NCI-H460 (cell line): ENCODE results near the gene MTG1. TPM values are rescaled to one million over a fixed set of nuclear protein-coding genes. Genes with fewer than 3 reads are reported as not detected.

Experiments used
- DNase-seq: peaks from one replicate; pipeline ENCODE4 v3.0.0-alpha.2; 2016; ENCODE audit warnings: low read depth; ENCODE audit errors: extremely low read depth
- total RNA-seq: library from RNA; depleted of rRNA; stranded (reverse); fragments of >200 nt; shearing (Covaris generic); gene quantifications from 2 replicates; pipeline ENCODE4 v1.2.3, GENCODE V29; 2014

The MTG1 gene
- total RNA-seq, 1 experiment from 2014 or later = 27.1 TPM

DNA sequence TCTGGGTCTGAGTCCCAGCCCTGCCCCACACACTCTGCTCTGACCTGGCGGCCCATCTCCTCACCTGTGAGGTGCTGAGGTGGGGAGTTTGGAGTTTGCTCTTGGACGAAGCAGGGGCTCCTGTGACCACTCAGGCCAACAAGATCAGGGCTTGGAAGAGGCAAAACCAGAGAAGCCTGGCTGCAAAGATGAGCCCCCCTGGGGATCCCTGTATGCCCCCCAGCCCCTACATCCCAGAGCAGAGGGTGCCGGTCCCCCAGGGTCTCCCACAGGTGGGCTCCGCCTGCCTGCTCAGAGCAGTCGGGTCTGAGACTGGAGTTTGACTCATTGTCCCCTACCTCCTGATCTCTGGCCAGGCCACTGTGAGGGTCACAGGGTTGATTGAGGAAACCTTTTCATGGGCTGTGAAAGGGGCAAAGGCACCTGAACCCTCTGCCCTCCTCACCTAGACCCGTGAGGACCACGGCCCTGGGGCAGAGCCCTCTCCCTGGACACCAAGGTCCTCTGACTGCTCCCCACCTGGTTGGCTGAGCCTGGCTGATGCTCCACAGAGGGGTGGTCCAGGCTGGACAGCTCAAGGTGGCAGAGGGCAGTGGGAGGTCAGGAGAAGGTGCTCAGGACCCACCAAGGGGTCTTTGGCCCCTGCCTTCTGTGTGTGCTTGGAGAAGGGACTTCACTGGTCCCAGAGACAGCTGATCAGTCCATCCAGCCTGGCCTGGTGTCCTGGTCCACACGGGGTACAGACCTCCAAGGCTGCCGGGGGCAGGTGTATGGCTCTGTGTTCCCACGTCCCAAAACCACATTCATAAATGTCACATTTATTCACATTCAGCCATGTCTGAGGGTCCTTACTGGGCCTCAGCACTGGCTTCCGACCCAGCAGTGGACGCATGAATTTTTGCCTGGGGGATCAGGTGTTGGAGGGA lies 50.6 kb downstream of the MTG1 start:
- DNase-seq = no peak

GRCh38 chr10:133445268-133445732 lies 51.3 kb downstream of the MTG1 start:
- no peak for DNase-seq

DNA sequence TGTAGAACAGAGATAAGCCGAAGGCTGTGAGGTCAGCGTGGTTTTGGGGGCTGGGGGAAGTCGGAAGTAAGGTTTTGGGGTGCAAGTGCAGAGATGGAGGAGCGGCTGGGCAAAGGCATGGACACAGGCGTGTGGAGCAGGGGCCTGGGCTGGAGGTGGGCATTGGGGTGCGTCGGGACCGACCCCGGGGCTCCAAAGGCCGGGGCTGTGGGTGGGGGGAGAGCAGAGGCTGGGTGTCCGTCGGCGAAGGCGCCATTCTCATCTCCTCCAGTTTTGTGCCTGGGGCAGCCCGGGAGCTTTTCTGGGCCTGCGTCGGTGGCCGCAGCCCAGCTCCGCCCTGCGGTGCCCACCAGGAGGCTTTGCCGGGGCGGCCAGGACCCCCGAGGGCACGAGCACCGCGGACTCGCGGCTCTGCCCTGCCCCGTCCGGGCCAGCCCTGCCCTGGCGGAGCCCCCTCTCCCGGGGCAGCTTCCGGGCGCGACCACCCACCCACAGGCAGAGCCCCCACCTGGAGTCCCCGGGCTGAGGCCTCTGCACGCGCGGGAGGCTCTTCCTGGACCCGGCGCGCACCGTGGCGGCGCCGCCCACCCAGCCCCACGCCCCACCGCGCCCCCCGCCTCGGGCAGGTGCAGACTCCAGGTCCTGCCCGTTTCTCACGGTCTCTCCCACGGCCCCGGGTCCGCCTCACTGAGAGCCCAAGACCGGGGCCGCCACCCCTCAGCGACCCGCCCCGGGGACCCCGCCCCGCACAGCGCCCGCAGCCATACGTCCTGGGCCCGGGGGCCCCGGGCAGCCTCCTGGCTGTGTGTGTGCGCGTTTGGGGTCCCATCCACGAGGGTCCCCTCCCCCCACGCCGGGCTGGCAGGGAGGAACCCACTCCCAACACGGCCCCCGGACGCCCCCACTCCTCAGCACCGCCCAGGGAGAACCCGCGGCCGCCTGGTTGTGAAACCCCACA lies 52.1 kb downstream of the MTG1 start:
- DNase-seq = no peak

- no peak for DNase-seq
Measured at GRCh38 chr10:133446979-133447378, 53.0 kb downstream of the MTG1 start.

GRCh38 chr10:133448120-133448519 lies 54.2 kb downstream of the MTG1 start:
- no peak for DNase-seq

DNA sequence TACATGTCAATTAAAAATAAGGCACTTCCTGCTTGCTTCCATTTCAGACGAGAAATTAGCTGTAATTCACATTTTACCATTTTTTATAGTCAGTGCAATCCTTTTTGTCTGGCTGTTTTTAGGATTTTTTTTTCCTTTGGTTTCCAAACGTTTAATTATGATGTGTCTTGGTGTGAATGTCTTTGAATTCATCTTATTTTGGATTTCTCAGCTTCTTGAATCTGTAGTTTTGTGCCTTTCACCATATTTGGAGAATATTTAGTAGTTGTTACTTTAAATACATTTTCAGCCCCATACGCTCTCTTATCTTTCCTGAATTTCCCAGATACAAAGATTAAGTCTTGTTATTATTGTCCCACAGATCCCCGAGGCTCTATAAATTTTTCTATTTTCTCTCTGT lies 57.4 kb downstream of the MTG1 start:
- no peak for DNase-seq

GRCh38 chr10:133452453-133452852 lies 58.5 kb downstream of the MTG1 start:
- no peak for DNase-seq

- no peak for DNase-seq
Measured at GRCh38 chr10:133453516-133454203, 59.7 kb downstream of the MTG1 start, which contains the start of gene SCART1. Gene SCART1, plus strand, starts transcription at chr10:133453945. Its CDS starts 53 bp downstream, at chr10:133453998.

- DNase-seq = no peak
Measured at GRCh38 chr10:133454204-133454893, 60.4 kb downstream of the MTG1 start.

- no peak for DNase-seq
Measured at GRCh38 chr10:133455196-133455595, 61.2 kb downstream of the MTG1 start.

DNA sequence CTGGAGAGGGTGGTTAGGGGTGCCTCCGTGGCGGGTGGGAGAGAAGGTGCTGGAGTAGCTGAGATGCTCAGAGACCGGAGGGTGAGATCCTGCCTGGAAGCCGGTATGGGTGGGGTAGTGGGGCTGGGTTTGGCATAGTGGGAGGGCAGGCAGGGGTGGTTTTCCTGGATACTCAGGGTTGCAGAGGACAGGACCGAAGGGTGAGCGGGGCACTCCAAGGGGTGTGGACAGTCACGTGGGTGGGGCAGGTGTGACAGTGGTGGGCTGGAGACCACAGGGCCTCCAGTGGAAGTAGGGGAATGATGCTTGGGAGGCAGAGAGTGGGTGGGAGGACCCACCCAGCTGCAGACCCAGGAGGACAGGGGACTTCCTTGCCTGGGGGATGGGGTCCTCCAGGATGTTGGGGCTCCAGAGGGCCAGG lies 61.7 kb downstream of the MTG1 start:
- no peak for DNase-seq

DNA sequence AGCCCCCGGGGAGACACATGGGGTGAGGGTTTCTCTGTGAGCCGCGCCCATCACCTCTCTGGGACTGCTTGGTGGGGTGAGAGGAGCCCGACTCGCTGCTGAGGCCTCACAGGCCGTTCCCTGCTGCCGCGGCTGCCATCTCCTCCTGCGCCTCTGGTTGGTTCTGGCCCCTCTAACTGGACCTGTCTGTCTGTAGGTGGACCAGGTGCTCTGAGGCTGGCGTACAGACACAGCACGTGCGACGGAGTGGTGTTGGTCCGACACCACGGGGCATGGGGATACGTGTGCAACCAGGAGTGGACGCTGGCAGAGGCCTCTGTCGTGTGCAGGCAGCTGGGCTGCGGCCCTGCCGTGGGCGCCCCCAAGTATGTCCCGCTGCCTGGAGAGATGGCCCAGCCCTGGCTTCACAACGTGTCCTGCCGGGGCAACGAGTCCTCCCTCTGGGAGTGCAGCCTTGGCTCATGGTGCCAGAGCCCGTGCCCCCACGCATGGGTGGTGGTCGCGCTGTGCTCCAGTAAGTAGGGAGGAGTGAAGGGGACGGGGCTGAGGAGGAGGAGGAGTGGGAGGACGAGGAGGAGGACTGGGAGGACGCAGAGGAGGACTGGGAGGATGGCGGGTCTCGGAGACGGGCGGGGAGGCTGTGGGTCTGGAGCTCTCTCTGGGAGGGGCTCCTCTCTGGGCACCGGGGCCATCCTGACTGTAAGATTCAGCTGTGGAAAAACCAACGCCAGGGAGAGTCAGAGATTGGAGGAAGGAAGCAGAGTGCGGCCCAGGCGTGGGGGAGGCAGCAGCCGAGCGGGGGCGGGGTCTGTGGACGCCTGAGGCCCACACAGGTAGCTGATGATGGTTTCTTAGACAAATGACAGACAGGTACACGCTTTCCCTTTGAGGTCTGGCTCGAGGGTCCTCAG lies 62.3 kb downstream of the MTG1 start:
- no peak for DNase-seq

- DNase-seq = no peak
Measured at GRCh38 chr10:133457100-133457841, 63.3 kb downstream of the MTG1 start.

DNA sequence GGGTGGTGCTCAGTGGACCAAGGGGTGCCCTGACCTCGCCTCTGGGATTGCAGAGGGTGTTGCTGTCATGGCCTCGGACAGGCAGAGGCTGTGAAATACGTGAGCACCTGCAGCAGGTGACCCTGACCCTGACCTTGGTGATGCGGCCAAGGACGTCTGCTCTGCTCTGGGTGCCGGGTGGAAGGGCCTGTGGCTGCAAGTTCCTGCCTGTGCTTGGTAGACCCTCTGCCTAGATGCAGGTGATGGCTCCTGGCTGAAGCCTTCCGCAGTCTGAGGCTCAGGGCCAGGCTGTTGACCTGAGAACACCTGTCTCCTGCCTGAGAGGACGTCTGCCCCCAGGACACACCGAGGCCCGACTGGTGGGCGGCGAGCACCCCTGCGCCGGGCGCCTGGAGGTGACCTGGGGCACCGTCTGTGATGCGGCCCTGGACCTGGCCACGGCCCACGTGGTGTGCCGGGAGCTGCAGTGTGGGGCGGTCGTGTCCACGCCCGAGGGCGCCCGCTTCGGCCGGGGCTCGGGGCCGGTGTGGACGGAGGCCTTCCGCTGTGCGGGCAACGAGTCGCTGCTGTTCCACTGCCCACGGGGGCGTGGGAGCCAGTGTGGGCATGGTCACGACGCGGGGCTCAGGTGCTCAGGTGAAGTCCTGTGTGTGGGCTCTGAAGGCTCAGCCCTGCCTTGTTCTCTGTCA lies 64.2 kb downstream of the MTG1 start:
- DNase-seq = no peak

GRCh38 chr10:133458710-133459453 lies 64.9 kb downstream of the MTG1 start:
- no peak for DNase-seq

DNA sequence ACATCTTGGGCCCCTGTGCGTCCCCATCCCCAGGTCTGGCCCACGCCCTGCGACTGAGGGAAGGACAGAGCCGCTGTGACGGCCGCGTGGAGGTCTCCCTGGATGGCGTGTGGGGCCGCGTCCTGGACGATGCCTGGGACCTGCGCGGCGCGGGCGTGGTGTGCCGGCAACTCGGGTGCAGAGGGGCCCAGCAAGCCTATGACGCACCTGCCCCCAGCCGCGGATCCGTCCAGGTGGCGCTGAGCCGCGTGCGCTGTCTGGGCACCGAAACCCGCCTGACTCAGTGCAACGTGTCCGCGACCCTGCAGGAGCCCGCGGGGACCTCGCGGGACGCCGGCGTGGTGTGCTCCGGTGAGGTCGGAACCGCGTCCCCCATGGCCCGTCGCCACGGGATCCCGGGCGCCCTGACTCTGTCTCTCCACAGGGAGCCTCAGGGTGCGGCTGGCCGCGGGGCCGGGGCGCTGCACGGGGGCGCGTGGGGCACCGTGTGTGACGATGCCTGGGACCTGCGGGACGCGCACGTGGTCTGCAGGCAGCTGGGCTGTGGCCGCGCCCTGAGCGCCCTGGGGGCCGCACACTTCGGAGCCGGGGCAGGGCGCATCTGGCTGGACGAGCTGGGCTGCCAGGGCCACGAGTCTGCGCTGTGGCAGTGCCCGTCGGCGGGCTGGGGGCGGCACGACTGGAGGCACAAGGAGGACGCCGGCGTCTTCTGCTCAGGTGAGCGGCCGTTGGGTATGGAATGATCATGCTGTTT lies 65.7 kb downstream of the MTG1 start:
- no peak for DNase-seq
